ENCODE results near the gene MYL11. TPM values are rescaled to one million over a fixed set of nuclear protein-coding genes. Genes with fewer than 3 reads are reported as not detected.

Gene MYL11
- total RNA-seq, 1 donor from 2014 or later = not detected

GRCh38 chr16:30399435-30400186 is 25.0 kb downstream of the MYL11 start:
- Histone ChIP-seq H3K27ac (peak overlapping the region; percentile 80), H3K36me3 (peaks cover 18% of the 10 kb centered on the region), H3K4me1 (peaks cover 39% of the 10 kb centered on the region), H3K9me3 (no peaks in the 10 kb centered on the region), H3K27me3 (ENCODE audit: low read depth) (no peaks in the 10 kb centered on the region), H3K4me3 (peak overlapping the region; percentile 78)
- no peak for TF ChIP-seq CTCF (IDR thresholded peaks at IDR 0.05)
- DNase-seq (no peak), ATAC-seq (no peak)
- intact Hi-C loops (cut with DNase I) = no loop called here

- Histone ChIP-seq H3K4me3 (no peak overlapping the region), H3K36me3 (peaks cover 18% of the 10 kb centered on the region), H3K9me3 (no peaks in the 10 kb centered on the region), H3K27me3 (ENCODE audit: low read depth) (no peaks in the 10 kb centered on the region), H3K4me1 (peaks cover 28% of the 10 kb centered on the region), H3K27ac (no peak overlapping the region)
- DNase-seq = no peak
- intact Hi-C loops (cut with DNase I) = no loop called here
- peak in 1 of 2 donors; percentile 26 for ATAC-seq
- no peak for TF ChIP-seq CTCF (IDR thresholded peaks at IDR 0.05)
Observed at GRCh38 chr16:30401768-30402425, 27.3 kb downstream of the MYL11 start.

- DNase-seq = no peak
- peak overlapping the region; percentile 78 for H3K27ac ChIP-seq
- intact Hi-C loops (cut with DNase I) = no loop called here
Observed at GRCh38 chr16:30406795-30407101, 32.1 kb downstream of the MYL11 start.

GRCh38 chr16:30407102-30407803 is 32.7 kb downstream of the MYL11 start, which contains the start of gene ZNF771:
Gene ZNF771, plus strand, starts transcription at chr16:30407606. Its CDS starts 448 bp downstream, at chr16:30408054.
- no peak for TF ChIP-seq CTCF (IDR thresholded peaks at IDR 0.05)
- H3K36me3 ChIP-seq = peaks cover 4% of the 10 kb centered on the region
- DNase-seq (peak; percentile 94), ATAC-seq (peak; percentile 97 to 98)
- H3K4me3 ChIP-seq = peak within 1 kb of the TSS; percentile 72
- peaks cover 27% of the 10 kb centered on the region for H3K4me1 ChIP-seq
- intact Hi-C loops (cut with DNase I) = no loop called here
- H3K27ac ChIP-seq = peak within 1 kb of the TSS; percentile 78
- H3K27me3 ChIP-seq (ENCODE audit: low read depth) = no peaks in the 10 kb centered on the region
- H3K9me3 ChIP-seq = no peaks in the 10 kb centered on the region

More at GRCh38 chr16:30406795-30407101, 32.1 kb downstream of the MYL11 start:
- H3K4me3 ChIP-seq = peak overlapping the region; percentile 72
- H3K27me3 ChIP-seq (ENCODE audit: low read depth) = no peaks in the 10 kb centered on the region
- no peak for TF ChIP-seq CTCF (IDR thresholded peaks at IDR 0.05)
- no peaks in the 10 kb centered on the region for H3K36me3 ChIP-seq
- no peak for ATAC-seq
- H3K4me1 ChIP-seq = peaks cover 27% of the 10 kb centered on the region
- H3K9me3 ChIP-seq = no peaks in the 10 kb centered on the region

GRCh38 chr16:30407804-30408534 is 33.4 kb downstream of the MYL11 start:
- peaks cover 6% of the 10 kb centered on the region for H3K36me3 ChIP-seq
- DNase-seq (no peak), ATAC-seq (peak in 1 of 2 donors; percentile 41)
- peak overlapping the region; percentile 72 for H3K4me3 ChIP-seq
- no peaks in the 10 kb centered on the region for H3K27me3 ChIP-seq (ENCODE audit: low read depth)
- H3K4me1 ChIP-seq = peaks cover 27% of the 10 kb centered on the region
- intact Hi-C loops (cut with DNase I) = no loop called here
- no peaks in the 10 kb centered on the region for H3K9me3 ChIP-seq
- peak overlapping the region; percentile 78 for H3K27ac ChIP-seq
- TF ChIP-seq CTCF (IDR thresholded peaks at IDR 0.05) = no peak

Data from lower lobe of right lung (tissue), 2 donors.